H9 (cell line): ENCODE measurements around the gene USP7. TPM values are rescaled to one million over a fixed set of nuclear protein-coding genes. Genes with fewer than 3 reads are reported as not detected.

ENCODE experiments used
- DNase-seq: peaks from one replicate; pipeline ENCODE4 v3.0.0-alpha.2; 2017
- H2AFZ ChIP-seq: one replicate; pipeline ENCODE4 v1.6.1; 2013; ENCODE audit warnings: mild to moderate bottlenecking, low read length, control low read depth, moderate library complexity
- H2AK5ac ChIP-seq: 2 replicates; pipeline ENCODE4 v1.6.1; 2013; ENCODE audit warnings: low read length, control low read depth, mixed read lengths; ENCODE audit not compliant: insufficient read length
- H2BK120ac ChIP-seq: one replicate; pipeline ENCODE4 v1.6.1; 2013; ENCODE audit warnings: low read depth, mild to moderate bottlenecking, low read length, control low read depth, inconsistent platforms; ENCODE audit not compliant: poor library complexity, severe bottlenecking
- H2BK12ac ChIP-seq: 2 replicates; pipeline ENCODE4 v1.6.1; 2013; ENCODE audit warnings: low read length, control low read depth, mixed read lengths, low read depth; ENCODE audit not compliant: insufficient read length
- H2BK15ac ChIP-seq: 2 replicates; pipeline ENCODE4 v1.6.1; 2013; ENCODE audit warnings: low read depth, low read length, control low read depth
- H2BK20ac ChIP-seq: one replicate; pipeline ENCODE4 v1.6.1; 2013; ENCODE audit warnings: low read depth, mild to moderate bottlenecking, low read length, control low read depth, inconsistent platforms; ENCODE audit not compliant: poor library complexity, severe bottlenecking
- H2BK5ac ChIP-seq: 2 replicates; pipeline ENCODE4 v1.6.1; 2013; ENCODE audit warnings: low read length, control low read depth, mixed read lengths; ENCODE audit not compliant: insufficient read length
- H3K14ac ChIP-seq: 2 replicates; pipeline ENCODE4 v1.6.1; 2013; ENCODE audit warnings: low read length, control low read depth; ENCODE audit not compliant: insufficient read depth
- H3K18ac ChIP-seq: 2 replicates; pipeline ENCODE4 v1.6.1; 2013; ENCODE audit warnings: low read depth, mild to moderate bottlenecking, mixed read lengths, low read length, control low read depth; ENCODE audit not compliant: insufficient read length
- H3K23ac ChIP-seq: 2 replicates; pipeline ENCODE4 v1.6.1; 2013; ENCODE audit warnings: low read length, control low read depth, mixed read lengths, low read depth; ENCODE audit not compliant: insufficient read length
- H3K23me2 ChIP-seq: 2 replicates; pipeline ENCODE4 v1.6.1; 2013; ENCODE audit warnings: low read depth, mild to moderate bottlenecking, mixed read lengths, low read length, control low read depth; ENCODE audit not compliant: insufficient read length, poor library complexity, severe bottlenecking
- H3K27ac ChIP-seq: 2 replicates; pipeline ENCODE4 v1.5.1; 2013; ENCODE audit warnings: low read length, control low read depth, mixed read lengths, low read depth; ENCODE audit not compliant: insufficient read length
- H3K27me3 ChIP-seq: 2 replicates; pipeline ENCODE4 v1.6.1; 2013; ENCODE audit warnings: low read length, control low read depth, inconsistent platforms; ENCODE audit not compliant: insufficient read depth
- H3K4ac ChIP-seq: 2 replicates; pipeline ENCODE4 v1.6.1; 2013; ENCODE audit warnings: low read depth, mild to moderate bottlenecking, control low read depth, inconsistent platforms, low read length, moderate library complexity
- H3K4me1 ChIP-seq: 2 replicates; pipeline ENCODE4 v1.6.1; 2013; ENCODE audit warnings: low read length, control low read depth, inconsistent platforms; ENCODE audit not compliant: insufficient read depth
- H3K4me2 ChIP-seq: 2 replicates; pipeline ENCODE4 v1.6.1; 2013; ENCODE audit warnings: low read length, control low read depth, mixed read lengths; ENCODE audit not compliant: insufficient read length, insufficient read depth
- H3K56ac ChIP-seq: 2 replicates; pipeline ENCODE4 v1.6.1; 2013; ENCODE audit warnings: low read depth, mild to moderate bottlenecking, mixed read lengths, low read length, control low read depth; ENCODE audit not compliant: insufficient read length
- H3K79me1 ChIP-seq: 2 replicates; pipeline ENCODE4 v1.6.1; 2013; ENCODE audit warnings: low read depth, mild to moderate bottlenecking, moderate library complexity, low read length, control low read depth, inconsistent platforms; ENCODE audit not compliant: insufficient read depth, poor library complexity, severe bottlenecking
- H3K79me2 ChIP-seq: 2 replicates; pipeline ENCODE4 v1.6.1; 2013; ENCODE audit warnings: low read length, control low read depth, inconsistent platforms; ENCODE audit not compliant: insufficient read depth
- H3K9ac ChIP-seq: 2 replicates; pipeline ENCODE4 v1.6.1; 2013; ENCODE audit warnings: low read length, control low read depth, mixed read lengths; ENCODE audit not compliant: insufficient read length; ENCODE audit errors: extremely low read depth
- H3K9me3 ChIP-seq: one replicate; pipeline ENCODE4 v1.6.1; 2013; ENCODE audit warnings: low read depth, low read length, inconsistent platforms; ENCODE audit not compliant: control insufficient read depth
- H3T11ph ChIP-seq: one replicate; pipeline ENCODE4 v1.6.1; 2013; ENCODE audit warnings: mild to moderate bottlenecking, low read length, control low read depth, inconsistent platforms
- H4K20me1 ChIP-seq: one replicate; pipeline ENCODE4 v1.6.1; 2013; ENCODE audit not compliant: control insufficient read depth, insufficient read length, insufficient read depth
- H4K5ac ChIP-seq: 2 replicates; pipeline ENCODE4 v1.6.1; 2013; ENCODE audit warnings: low read depth, mild to moderate bottlenecking, mixed read lengths, low read length, control low read depth; ENCODE audit not compliant: insufficient read length
- H4K8ac ChIP-seq: replicated peaks from 2 replicates; pipeline ENCODE4 v1.6.1; 2013; ENCODE audit warnings: low read length, control low read depth, mixed read lengths, low read depth; ENCODE audit not compliant: insufficient read length
- H4K91ac ChIP-seq: 2 replicates; pipeline ENCODE4 v1.6.1; 2013; ENCODE audit warnings: low read depth, mild to moderate bottlenecking, moderate library complexity, mixed read lengths, low read length, control low read depth; ENCODE audit not compliant: insufficient read length
- H3K27ac Mint-ChIP-seq, 3 experiments: 2 replicates in 2 of 3; 3 replicates in 1 of 3; pipeline ENCODE4 v1.8.0; 2020 to 2021; ENCODE audit warnings: mixed read lengths in 3 of 3, mild to moderate bottlenecking in 1 of 3, moderate library complexity in 1 of 3
- H3K27me3 Mint-ChIP-seq: 2 replicates; pipeline ENCODE4 v1.8.0; 2021; ENCODE audit warnings: low read depth, mild to moderate bottlenecking, moderate library complexity, mixed read lengths
- H3K36me3 Mint-ChIP-seq, 3 experiments: 2 replicates in 2 of 3; 3 replicates in 1 of 3; pipeline ENCODE4 v1.8.0; 2020 to 2021; ENCODE audit warnings: low read depth in 3 of 3, mixed read lengths in 3 of 3; ENCODE audit not compliant: insufficient read depth in 1 of 3
- H3K4me1 Mint-ChIP-seq, 2 experiments: 2 replicates each; pipeline ENCODE4 v1.8.0; 2020; ENCODE audit warnings: mixed read lengths in 2 of 2
- H3K4me3 Mint-ChIP-seq, 2 experiments: 2 replicates in 1 of 2; 3 replicates in 1 of 2; pipeline ENCODE4 v1.8.0; 2020 to 2021; ENCODE audit warnings: mild to moderate bottlenecking in 2 of 2, mixed read lengths in 2 of 2, moderate library complexity in 1 of 2
- H3K9me3 Mint-ChIP-seq, 2 experiments: 2 replicates in 1 of 2; 3 replicates in 1 of 2; pipeline ENCODE4 v1.8.0; 2020; ENCODE audit warnings: mild to moderate bottlenecking in 2 of 2, mixed read lengths in 2 of 2, moderate library complexity in 1 of 2
- CTCF ChIP-seq: fragments of 200-600 bp; sonication (generic); conservative IDR thresholded peaks from 3 replicates; pipeline ENCODE4 v1.8.0; 2021; ENCODE audit warnings: antibody characterized with exemption, mild to moderate bottlenecking
- WGBS: extraction: QIAGEN DNeasy Blood & Tissue Kit; methylation state at CpG from one replicate; pipeline ENCODE4 v1.1.7; 2013; ENCODE audit warnings: missing lambda C conversion rate, low lambda C conversion rate, mixed read lengths; ENCODE audit not compliant: insufficient read length; ENCODE audit errors: extremely low coverage; 5-methylcytosine and 5-hydroxymethylcytosine counted together
- total RNA-seq: library from RNA; stranded (reverse); gene quantifications from 2 replicates; pipeline ENCODE4 v1.2.1, GENCODE V29; 2021

USP7 gene
- total RNA-seq, 1 experiment from 2014 or later: 192 TPM

- H2AK5ac ChIP-seq: no peak overlapping the region
- no peak overlapping the region for H3T11ph ChIP-seq
- H3K27me3 ChIP-seq: no peaks in the 10 kb centered on the region
- no peak overlapping the region for H3K4me2 ChIP-seq
- H3K4me1 ChIP-seq: no peaks in the 10 kb centered on the region
- H3K79me1 ChIP-seq: no peaks in the 10 kb centered on the region
- H4K91ac ChIP-seq: no peak overlapping the region
- peak overlapping the region in 1 of 3 experiments; percentile 29; a peak in 1 of 7 replicates for H3K27ac Mint-ChIP-seq
- H2BK15ac ChIP-seq: no peak overlapping the region
- no peaks in the 10 kb centered on the region for H3K79me2 ChIP-seq
- no peak overlapping the region for H3K27ac ChIP-seq
- no peak for DNase-seq
- H3K36me3 Mint-ChIP-seq: peaks cover 62 to 85% (median 84%) of the 10 kb centered on the region in 3 experiments; a peak in 6 of 7 replicates
- no peak overlapping the region for H2AFZ ChIP-seq
- H3K9me3 Mint-ChIP-seq: no peaks in the 10 kb centered on the region
- no peak overlapping the region for H3K4ac ChIP-seq
- H4K8ac ChIP-seq: no peak overlapping the region
- H3K27me3 Mint-ChIP-seq: peaks cover 1% of the 10 kb centered on the region; the same call in 1 of the 2 replicates
- H4K5ac ChIP-seq: no peak overlapping the region
- H3K23ac ChIP-seq: no peak overlapping the region
- no peak overlapping the region for H3K4me3 Mint-ChIP-seq
- no peak overlapping the region for H2BK12ac ChIP-seq
- H3K14ac ChIP-seq: no peak overlapping the region
- H3K18ac ChIP-seq: no peak overlapping the region
- no CpG with 5 or more reads among the region's 9 CpGs for WGBS
- no peak overlapping the region for H2BK5ac ChIP-seq
- H3K56ac ChIP-seq: no peak overlapping the region
- no peaks in the 10 kb centered on the region for H4K20me1 ChIP-seq
- no peak for TF ChIP-seq CTCF
- no peaks in the 10 kb centered on the region for H3K23me2 ChIP-seq
- no peaks in the 10 kb centered on the region; a peak in 1 of 4 replicates for H3K4me1 Mint-ChIP-seq
- H2BK120ac ChIP-seq: no peak overlapping the region
- H3K9ac ChIP-seq: no peak overlapping the region
- H3K9me3 ChIP-seq: no peaks in the 10 kb centered on the region
- no peak overlapping the region for H2BK20ac ChIP-seq
These were observed 70.3 kb downstream of the USP7 start for GRCh38 chr16:8893426-8893825.
